Measurements from ENCODE around the gene ROBO1.

DNA sequence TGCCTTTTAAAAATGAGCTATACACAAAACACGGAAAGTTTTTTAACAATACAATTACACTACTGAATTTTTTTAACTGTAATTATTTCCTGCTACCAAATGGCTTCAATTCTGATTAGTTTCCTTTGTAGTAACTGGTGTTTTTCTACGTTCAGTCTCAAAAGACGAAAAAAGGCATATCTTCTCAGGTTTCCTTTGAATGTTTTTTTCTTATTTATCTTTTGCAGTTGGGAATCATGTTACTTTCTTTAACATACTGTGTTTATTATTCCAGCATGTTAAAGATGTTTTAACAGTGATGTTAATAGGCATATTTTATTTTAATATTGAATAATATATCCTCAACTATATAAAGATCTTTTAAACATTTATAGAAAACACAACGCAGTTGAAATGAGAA, 1055.5 kb downstream of the ROBO1 start:
- TF ChIP-seq, protein P1, sequence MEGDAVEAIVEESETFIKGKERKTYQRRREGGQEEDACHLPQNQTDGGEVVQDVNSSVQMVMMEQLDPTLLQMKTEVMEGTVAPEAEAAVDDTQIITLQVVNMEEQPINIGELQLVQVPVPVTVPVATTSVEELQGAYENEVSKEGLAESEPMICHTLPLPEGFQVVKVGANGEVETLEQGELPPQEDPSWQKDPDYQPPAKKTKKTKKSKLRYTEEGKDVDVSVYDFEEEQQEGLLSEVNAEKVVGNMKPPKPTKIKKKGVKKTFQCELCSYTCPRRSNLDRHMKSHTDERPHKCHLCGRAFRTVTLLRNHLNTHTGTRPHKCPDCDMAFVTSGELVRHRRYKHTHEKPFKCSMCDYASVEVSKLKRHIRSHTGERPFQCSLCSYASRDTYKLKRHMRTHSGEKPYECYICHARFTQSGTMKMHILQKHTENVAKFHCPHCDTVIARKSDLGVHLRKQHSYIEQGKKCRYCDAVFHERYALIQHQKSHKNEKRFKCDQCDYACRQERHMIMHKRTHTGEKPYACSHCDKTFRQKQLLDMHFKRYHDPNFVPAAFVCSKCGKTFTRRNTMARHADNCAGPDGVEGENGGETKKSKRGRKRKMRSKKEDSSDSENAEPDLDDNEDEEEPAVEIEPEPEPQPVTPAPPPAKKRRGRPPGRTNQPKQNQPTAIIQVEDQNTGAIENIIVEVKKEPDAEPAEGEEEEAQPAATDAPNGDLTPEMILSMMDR (conservative IDR thresholded peaks at IDR 0.05; ENCODE audit: low read depth, low read length): no peak
- no peak for TF ChIP-seq EZH2 (IDR thresholded peaks at IDR 0.05; ENCODE audit: borderline replicate concordance, low read depth, low read length, poor library complexity, severe bottlenecking)

All from A673 (cell line).